A673 (cell line): Measurements from ENCODE around the gene FLRT1. TPM values are rescaled to one million over a fixed set of nuclear protein-coding genes. Genes with fewer than 3 reads are reported as not detected.

Experiments used
- BruUV-seq: library from RNA; stranded (reverse); fragments of 400-500 nt; replicated peaks from 2 replicates; lab custom pipeline; 2021; lab: Mats Ljungman, UMichigan
- CTCF ChIA-PET: fragments of 300-600 bp; sonication (Branson Sonifier 250); formaldehyde crosslinking; loops from one replicate; lab custom pipeline; 2022; ENCODE audit warnings: antibody characterized with exemption; lab: Charles Lee
- POLR2A ChIA-PET: fragments of 300-600 bp; sonication (Branson Sonifier 250); formaldehyde crosslinking; loops from one replicate; lab custom pipeline; 2022; ENCODE audit warnings: antibody characterized with exemption; ENCODE audit not compliant: low non-redundant PET; lab: Charles Lee
- DNase-seq: peaks from one replicate; pipeline ENCODE4 v3.0.0-alpha.2; 2015; ENCODE audit warnings: low spot score
- H3K27ac ChIP-seq: fragments of 200-600 bp; sonication (generic); 2 replicates; pipeline ENCODE4 v1.5.1; 2016; ENCODE audit warnings: mixed run types, low read depth, mild to moderate bottlenecking, mixed read lengths, antibody characterized with exemption, low read length; ENCODE audit not compliant: poor library complexity, severe bottlenecking
- H3K27me3 ChIP-seq: fragments of 200-600 bp; sonication (generic); replicated peaks from 2 replicates; pipeline ENCODE4 v1.6.1; 2017; ENCODE audit warnings: mixed run types, low read depth, mild to moderate bottlenecking, mixed read lengths, antibody characterized with exemption, low read length; ENCODE audit not compliant: insufficient read depth, poor library complexity
- H3K36me3 ChIP-seq: fragments of 200-600 bp; sonication (generic); 2 replicates; pipeline ENCODE4 v1.6.1; 2016; ENCODE audit warnings: mixed run types, mild to moderate bottlenecking, mixed read lengths, antibody characterized with exemption, low read length; ENCODE audit not compliant: insufficient read depth, poor library complexity, severe bottlenecking
- H3K4me1 ChIP-seq: fragments of 200-600 bp; sonication (generic); 2 replicates; pipeline ENCODE4 v1.6.1; 2017; ENCODE audit warnings: mixed run types, mild to moderate bottlenecking, mixed read lengths, antibody characterized with exemption, low read length; ENCODE audit not compliant: insufficient read depth, poor library complexity, severe bottlenecking
- H3K4me3 ChIP-seq: fragments of 200-600 bp; sonication (generic); 2 replicates; pipeline ENCODE4 v1.5.1; 2016; ENCODE audit warnings: low read depth, mixed run types, mild to moderate bottlenecking, mixed read lengths, low read length; ENCODE audit not compliant: poor library complexity, severe bottlenecking
- H3K9me3 ChIP-seq: fragments of 200-600 bp; sonication (generic); 2 replicates; pipeline ENCODE4 v1.6.1; 2016; ENCODE audit warnings: mixed run types, low read depth, mild to moderate bottlenecking, mixed read lengths, antibody characterized with exemption, low read length; ENCODE audit not compliant: poor library complexity, severe bottlenecking
- CTCF ChIP-seq: fragments of 300-800, 200-600 bp; sonication (generic); conservative IDR thresholded peaks from 2 replicates; pipeline ENCODE4 v1.5.1; 2017; ENCODE audit warnings: low read depth, mild to moderate bottlenecking, antibody characterized with exemption, low read length, moderate library complexity, mixed read lengths
- EZH2 ChIP-seq: fragments of 200-600 bp; sonication (generic); IDR thresholded peaks from 2 replicates; pipeline ENCODE4 v1.6.1; 2017; ENCODE audit warnings: borderline replicate concordance, low read depth, mild to moderate bottlenecking, mixed read lengths, antibody characterized with exemption, low read length; ENCODE audit not compliant: poor library complexity, severe bottlenecking
- intact Hi-C: fragments of 100-400 bp; cut with micrococcal nuclease; formaldehyde crosslinking; loops from one replicate; pipeline ENCODE4 v1.10.0; 2022; ENCODE audit not compliant: unreplicated experiment
- total RNA-seq: library from RNA; stranded (reverse); gene quantifications from 2 replicates; pipeline ENCODE4 v1.2.3, GENCODE V29; 2021

Gene FLRT1
- total RNA-seq, 1 experiment from 2014 or later = 0.45 TPM

DNA sequence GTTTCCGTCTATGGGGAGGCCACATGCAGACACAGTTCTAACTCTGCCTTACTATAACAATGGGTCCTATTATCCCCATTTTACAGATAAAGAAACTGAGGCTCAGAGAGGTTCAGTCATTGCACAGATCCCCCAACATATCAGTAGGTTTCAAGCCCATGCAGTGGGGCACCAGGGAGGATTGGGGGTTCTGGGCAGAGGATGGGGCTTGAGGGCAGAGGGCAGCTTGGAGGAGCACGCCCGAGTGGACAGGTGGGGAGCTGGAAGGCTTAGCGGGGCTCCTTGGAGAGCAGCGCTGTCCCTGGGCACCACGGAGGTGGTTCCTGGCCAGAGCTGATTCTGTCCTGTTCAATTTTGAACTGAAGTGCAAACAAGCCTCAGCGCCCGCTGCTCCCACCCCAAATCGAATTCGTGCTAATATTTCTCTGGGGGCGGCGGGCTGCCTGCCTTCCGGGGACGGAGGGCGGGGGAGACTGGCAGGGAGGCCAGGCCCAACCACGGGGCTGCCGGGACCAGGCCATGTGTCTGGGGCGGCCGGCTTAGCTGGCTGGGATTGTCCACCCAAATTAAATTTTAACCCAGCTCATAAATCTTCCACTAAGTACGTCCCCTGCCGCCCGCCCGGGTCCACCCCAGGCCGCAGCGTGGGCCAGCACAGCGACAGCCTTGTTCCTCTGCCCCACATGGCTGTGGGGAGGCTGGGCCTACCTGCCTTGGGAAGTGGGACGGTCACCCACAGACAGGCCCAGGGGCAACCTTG lies 49.4 kb downstream of the FLRT1 start:
- Histone ChIP-seq H3K9me3 (no peaks in the 10 kb centered on the region), H3K36me3 (no peaks in the 10 kb centered on the region), H3K4me1 (peaks cover 19% of the 10 kb centered on the region), H3K4me3 (no peak overlapping the region), H3K27ac (no peak overlapping the region), H3K27me3 (no peaks in the 10 kb centered on the region)
- ChIA-PET CTCF (no interaction called here), POLR2A (no interaction called here)
- no peak for DNase-seq
- TF ChIP-seq EZH2 (no peak), CTCF (no peak)
- intact Hi-C loops = no loop called here
- BruUV-seq = no TSS peak

Other genes starting within 250 kb of the FLRT1 start
- 91.1 and 94.5 TPM in 2 replicates for gene SPINDOC, start 222.5 kb upstream of the FLRT1 start, total RNA-seq
- gene MARK2, start 196.8 kb upstream of the FLRT1 start, total RNA-seq = 54.9 and 61.7 TPM in 2 replicates
- 3.9 and 7.6 TPM in 2 replicates for gene RCOR2, start 118.8 kb upstream of the FLRT1 start, total RNA-seq
- 44.8 and 51.2 TPM in 2 replicates for gene NAA40, start 96.9 kb upstream of the FLRT1 start, total RNA-seq
- gene COX8A, start 61.3 kb upstream of the FLRT1 start, total RNA-seq = 615 and 652 TPM in 2 replicates
- 136 and 140 TPM in 2 replicates for gene OTUB1, start 49.5 kb upstream of the FLRT1 start, total RNA-seq
- gene MACROD1, start 130.2 kb downstream of the FLRT1 start, total RNA-seq = 28.7 and 32.6 TPM in 2 replicates
- 565 and 577 TPM in 2 replicates for gene STIP1, start 150.2 kb downstream of the FLRT1 start, total RNA-seq
- gene FERMT3, start 170.8 kb downstream of the FLRT1 start, total RNA-seq = 99.3 and 99.4 TPM in 2 replicates
- gene TRPT1, start 190.3 kb downstream of the FLRT1 start, total RNA-seq = 43.6 and 59.6 TPM in 2 replicates
- 72.4 and 73.8 TPM in 2 replicates for gene NUDT22, start 190.3 kb downstream of the FLRT1 start, total RNA-seq
- gene DNAJC4, start 194.6 kb downstream of the FLRT1 start, total RNA-seq = 20.2 and 23.9 TPM in 2 replicates
- 93.3 and 108 TPM in 2 replicates for gene VEGFB, start 198.7 kb downstream of the FLRT1 start, total RNA-seq
- 57.5 and 63.1 TPM in 2 replicates for gene FKBP2, start 205.2 kb downstream of the FLRT1 start, total RNA-seq
- 378 and 402 TPM in 2 replicates for gene PPP1R14B, start 211.0 kb downstream of the FLRT1 start, total RNA-seq
- 45.3 and 51.1 TPM in 2 replicates for gene PLCB3, start 215.6 kb downstream of the FLRT1 start, total RNA-seq
- gene BAD, start 248.7 kb downstream of the FLRT1 start, total RNA-seq = 48.4 and 62.2 TPM in 2 replicates
- 47.9 and 56.6 TPM in 2 replicates for gene GPR137, start 249.9 kb downstream of the FLRT1 start, total RNA-seq